Measurements from ENCODE around the gene POC1A. TPM values are rescaled to one million over a fixed set of nuclear protein-coding genes. Genes with fewer than 3 reads are reported as not detected.

Gene POC1A
- total and polyA plus RNA-seq, 10 of the 15 experiments (the other 5 are each of a cell fraction or from before 2014, with no cell fraction given), result 8.5 to 49.8 (median 23.5) TPM

DNA sequence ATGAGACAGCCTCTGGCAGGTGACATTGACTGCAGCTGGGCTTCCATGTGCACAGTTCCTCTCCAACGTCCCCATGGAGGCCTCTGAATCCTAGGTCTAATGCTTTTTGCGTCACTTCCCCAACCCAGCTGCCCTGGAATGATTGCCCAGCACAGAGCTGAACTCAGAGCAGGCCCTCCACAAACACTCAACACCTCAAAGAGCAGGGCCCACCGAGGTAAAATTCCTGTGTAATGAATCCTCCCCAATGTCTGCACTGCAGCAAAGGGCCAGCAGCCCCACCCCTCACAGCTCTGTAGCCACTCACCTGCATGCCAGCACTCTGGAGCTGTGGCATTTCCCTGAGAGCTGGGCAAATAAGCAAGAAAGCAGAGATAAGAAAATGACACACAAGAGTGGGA lies 55.2 kb downstream of the POC1A start:
- peaks cover 0 to 13% of the 10 kb centered on the region in 2 experiments; a peak in 3 of 4 replicates for H3K36me3 ChIP-seq (ENCODE audit: control insufficient read depth in 2 of 2, insufficient read depth in 2 of 2, low read length in 1 of 2)
- no peak for FAIRE-seq
- no peak for ATAC-seq
- no peak overlapping the region for H2AFZ ChIP-seq (ENCODE audit: control insufficient read depth, low read depth, low read length)
- H3K4me1 ChIP-seq (ENCODE audit: control insufficient read depth, insufficient read depth, low read length), result no peaks in the 10 kb centered on the region
- no peak overlapping the region for H3K27ac ChIP-seq (ENCODE audit: control insufficient read depth, insufficient read depth)
- no peaks in the 10 kb centered on the region; the same call in 2 of the 3 replicates for H3K9me3 ChIP-seq (replicated peaks; ENCODE audit: control insufficient read depth, insufficient read depth, low read length)
- H4K20me1 ChIP-seq (ENCODE audit: control insufficient read depth, insufficient read depth), result no peaks in the 10 kb centered on the region
- no peak for DNase-seq (ENCODE audit: low read depth, low spot score)
- H3K9ac ChIP-seq (ENCODE audit: control insufficient read depth, insufficient read depth, low read length), result no peak overlapping the region
- POLR2A ChIA-PET, result no interaction called here
- BruUV-seq (replicated peaks), result no TSS peak
- H3K4me3 ChIP-seq, result no peak overlapping the region
- CTCF ChIA-PET, result no interaction called here
- no peak for TF ChIP-seq STAT1 (conservative IDR thresholded peaks at IDR 0.05)
- TF ChIP-seq KDM1A (IDR thresholded peaks at IDR 0.05; ENCODE audit: borderline replicate concordance), result no peak
- no peak for TF ChIP-seq RB1 (IDR thresholded peaks at IDR 0.05; ENCODE audit: borderline replicate concordance)
- no peak for TF ChIP-seq ZBTB33 (IDR thresholded peaks at IDR 0.05)
- no peak for TF ChIP-seq IRF5 (IDR thresholded peaks at IDR 0.05; ENCODE audit: borderline replicate concordance)
- no peak for TF ChIP-seq RCOR1 (conservative IDR thresholded peaks at IDR 0.05; ENCODE audit: low read depth, low read length)
- TF ChIP-seq TCF3 (IDR thresholded peaks at IDR 0.05; ENCODE audit: borderline replicate concordance, insufficient read depth, low read depth, low read length), result no peak
- TF ChIP-seq SMAD1 (IDR thresholded peaks at IDR 0.05; ENCODE audit: low read depth, partially characterized antibody), result no peak
- TF ChIP-seq WRNIP1 (IDR thresholded peaks at IDR 0.05; ENCODE audit: borderline replicate concordance, low read depth, low read length), result no peak
- TF ChIP-seq PRDM15 (CRISPR knock-in tag; IDR thresholded peaks at IDR 0.05), result no peak
- no peak for TF ChIP-seq JUNB (IDR thresholded peaks at IDR 0.05)
- TF ChIP-seq FOXM1 (IDR thresholded peaks at IDR 0.05; ENCODE audit: low read depth, low read length), result no peak
- intact Hi-C loops (cut with micrococcal nuclease; ENCODE audit: unreplicated experiment), result no loop called here
- H3K27me3 ChIP-seq (replicated peaks in 1 of 2; ENCODE audit: control insufficient read depth in 2 of 2, insufficient read depth in 2 of 2, low read length in 1 of 2), result no peaks in the 10 kb centered on the region
- no peaks in the 10 kb centered on the region for H3K79me2 ChIP-seq (ENCODE audit: control insufficient read depth, insufficient read depth, low read length)
- SMC1A ChIA-PET (ENCODE audit: uncharacterized antibody, unreplicated experiment), result no interaction called here
- no peak overlapping the region for H3K4me2 ChIP-seq (ENCODE audit: control insufficient read depth, insufficient read depth)
- RAD21 ChIA-PET (ENCODE audit: unreplicated experiment), result no interaction called here
- WGBS (ENCODE audit: insufficient coverage, insufficient replicate concordance, low lambda C conversion rate, missing lambda C conversion rate), result 97% methylated on average over 3 of the region's 3 CpGs
- in situ Hi-C loops (cut with MboI), result no loop called here

All from GM12878 (cell line).